HCT116 (cell line): ENCODE data around the gene RAMAC. TPM values are rescaled to one million over a fixed set of nuclear protein-coding genes. Genes with fewer than 3 reads are reported as not detected.

Source experiments
- ATAC-seq: fragments of 200-7000 bp; cut with Tn5 transposase; 2 replicates; pipeline ENCODE4 v1.9.1; 2020; ENCODE audit warnings: mild to moderate bottlenecking, moderate library complexity
- BruUV-seq: library from RNA; stranded (reverse); fragments of 400-500 nt; replicated peaks from 2 replicates; lab custom pipeline; 2021; lab: Mats Ljungman, UMichigan
- CTCF ChIA-PET: fragments of 300-600 bp; sonication (Branson Sonifier 250); formaldehyde crosslinking; loops from one replicate; lab custom pipeline; 2021; ENCODE audit warnings: antibody characterized with exemption; lab: Charles Lee
- POLR2A ChIA-PET: fragments of 300-600, 350-600 bp; sonication (Branson Sonifier 250); formaldehyde crosslinking; loops from one replicate; lab custom pipeline; 2021; ENCODE audit warnings: antibody characterized with exemption; lab: Charles Lee
- RAD21 ChIA-PET, 2 experiments: fragments of 300-600 bp; sonication (Branson Sonifier 250); formaldehyde crosslinking; loops; one replicate each; lab custom pipeline; 2023; ENCODE audit warnings: low total read pairs in 2 of 2; ENCODE audit not compliant: uncharacterized antibody in 2 of 2, unreplicated experiment in 2 of 2, low non-redundant PET in 1 of 2; lab: Charles Lee
- DNase-seq: peaks from one replicate; pipeline ENCODE4 v3.0.0-alpha.2; 2010; ENCODE audit warnings: low read depth, low spot score
- H2AFZ ChIP-seq: fragments of 200-600 bp; shearing (Covaris generic), sonication (generic); 2 replicates; pipeline ENCODE4 v1.6.1; 2017; ENCODE audit warnings: low read depth, mixed run types, mixed read lengths, antibody characterized with exemption, low read length; ENCODE audit not compliant: poor library complexity, severe bottlenecking
- H3K27ac ChIP-seq: 2 replicates; pipeline ENCODE4 v1.5.1; 2012; ENCODE audit warnings: low read depth, low read length
- H3K27me3 ChIP-seq: fragments of 200-600 bp; sonication (generic); 2 replicates; pipeline ENCODE4 v1.6.1; 2016; ENCODE audit warnings: mixed run types, low read length, mixed read lengths; ENCODE audit not compliant: insufficient read depth
- H3K36me3 ChIP-seq, 2 experiments: fragments of 200-500 bp in 1 of 2; fragments of 200-600 bp in 1 of 2; sonication (Bioruptor generic) in 1 of 2; sonication (generic) in 1 of 2; 2 replicates each; pipeline versions ENCODE4 v1.5.1 to v1.6.1; 2014 to 2016; ENCODE audit warnings: low read length in 2 of 2, inconsistent platforms in 1 of 2, mixed read lengths in 1 of 2, mixed run types in 1 of 2; ENCODE audit not compliant: insufficient read depth in 2 of 2, control insufficient read depth in 1 of 2
- H3K4me1 ChIP-seq, 2 experiments: fragments of 200-600 bp in 1 of 2; sonication (generic) in 1 of 2; 2 replicates each; pipeline versions ENCODE4 v1.5.1 to v1.6.1; 2012 to 2017; ENCODE audit warnings: low read length in 2 of 2, inconsistent platforms in 1 of 2, mild to moderate bottlenecking in 1 of 2, mixed read lengths in 1 of 2, mixed run types in 1 of 2, moderate library complexity in 1 of 2; ENCODE audit not compliant: insufficient read depth in 2 of 2, control insufficient read depth in 1 of 2
- H3K4me2 ChIP-seq: fragments of 200-600 bp; sonication (generic); 2 replicates; pipeline ENCODE4 v1.6.1; 2017; ENCODE audit warnings: mixed run types, low read length, mixed read lengths
- H3K4me3 ChIP-seq, 2 experiments: fragments of 200-600 bp in 1 of 2; sonication (generic) in 1 of 2; replicated peaks in 1 of 2; 2 replicates each; pipeline ENCODE4 v1.5.1; 2011 to 2016; ENCODE audit warnings: low read length in 2 of 2, control low read depth in 1 of 2, low read depth in 1 of 2, mild to moderate bottlenecking in 1 of 2, mixed read lengths in 1 of 2, mixed run types in 1 of 2
- H3K79me2 ChIP-seq: fragments of 200-600 bp; sonication (generic); 2 replicates; pipeline ENCODE4 v1.6.1; 2017; ENCODE audit warnings: mild to moderate bottlenecking, mixed run types, low read length, moderate library complexity, mixed read lengths; ENCODE audit not compliant: insufficient read depth
- H3K9ac ChIP-seq: fragments of 200-600 bp; sonication (generic); 2 replicates; pipeline ENCODE4 v1.6.1; 2016; ENCODE audit warnings: low read length, mixed read lengths
- H3K9me2 ChIP-seq: fragments of 200-600 bp; sonication (generic), shearing (Covaris generic); 2 replicates; pipeline ENCODE4 v1.6.1; 2017; ENCODE audit warnings: mixed run types, mild to moderate bottlenecking, moderate library complexity; ENCODE audit not compliant: insufficient read depth
- H3K9me3 ChIP-seq, 2 experiments: fragments of 200-500 bp in 1 of 2; fragments of 200-600 bp in 1 of 2; sonication (Bioruptor generic) in 1 of 2; sonication (generic) in 1 of 2; 2 replicates each; pipeline ENCODE4 v1.6.1; 2014 to 2017; ENCODE audit warnings: low read length in 2 of 2, mixed read lengths in 2 of 2, inconsistent platforms in 1 of 2, low read depth in 1 of 2, mild to moderate bottlenecking in 1 of 2, mixed run types in 1 of 2, moderate library complexity in 1 of 2; ENCODE audit not compliant: control insufficient read depth in 1 of 2, insufficient read depth in 1 of 2
- H4K20me1 ChIP-seq: fragments of 200-600 bp; sonication (generic), shearing (Covaris generic); 2 replicates; pipeline ENCODE4 v1.6.1; 2017; ENCODE audit warnings: mixed run types, mild to moderate bottlenecking, moderate library complexity; ENCODE audit not compliant: insufficient read depth
- CBX3 ChIP-seq: IDR thresholded peaks from 2 replicates; pipeline ENCODE4 v1.6.1; 2012; ENCODE audit warnings: low read depth
- CEBPB ChIP-seq: IDR thresholded peaks from 2 replicates; pipeline ENCODE4 v1.6.1; 2012; ENCODE audit warnings: low read depth
- EGR1 ChIP-seq: IDR thresholded peaks from 2 replicates; pipeline ENCODE4 v1.6.1; 2012; ENCODE audit warnings: low read depth
- ELF1 ChIP-seq: IDR thresholded peaks from 2 replicates; pipeline ENCODE4 v1.6.1; 2012; ENCODE audit warnings: low read depth, borderline replicate concordance
- EZH2 ChIP-seq: fragments of 200-600 bp; sonication (generic); IDR thresholded peaks from 2 replicates; pipeline ENCODE4 v1.6.1; 2017; ENCODE audit warnings: antibody characterized with exemption, mixed run types
- EZH2phosphoT487 ChIP-seq: fragments of 200-600 bp; IDR thresholded peaks from 2 replicates; pipeline ENCODE4 v1.6.1; 2018; ENCODE audit warnings: antibody characterized with exemption, borderline replicate concordance
- FOSL1 ChIP-seq: IDR thresholded peaks from 2 replicates; pipeline ENCODE4 v1.6.1; 2012; ENCODE audit warnings: low read depth
- JUND ChIP-seq: IDR thresholded peaks from 2 replicates; pipeline ENCODE4 v1.6.1; 2012
- MAX ChIP-seq: IDR thresholded peaks from 2 replicates; pipeline ENCODE4 v1.6.1; 2012
- POLR2A ChIP-seq: IDR thresholded peaks from 2 replicates; pipeline ENCODE4 v1.7.0; 2011; ENCODE audit warnings: borderline replicate concordance; ENCODE audit not compliant: insufficient read depth, insufficient read length; ENCODE audit errors: extremely low read depth
- RAD21 ChIP-seq: IDR thresholded peaks from 2 replicates; pipeline ENCODE4 v1.6.1; 2012; ENCODE audit warnings: low read depth, mild to moderate bottlenecking
- REST ChIP-seq: IDR thresholded peaks from 2 replicates; pipeline ENCODE4 v1.6.1; 2012; ENCODE audit warnings: low read depth
- SP1 ChIP-seq: IDR thresholded peaks from 2 replicates; pipeline ENCODE4 v1.6.1; 2012; ENCODE audit warnings: low read depth
- SRF ChIP-seq: IDR thresholded peaks from 2 replicates; pipeline ENCODE4 v1.6.1; 2012; ENCODE audit warnings: low read depth
- TCF7L2 ChIP-seq: IDR thresholded peaks from 2 replicates; pipeline ENCODE4 v1.7.0; 2011; ENCODE audit warnings: borderline replicate concordance, inconsistent platforms; ENCODE audit not compliant: insufficient read depth, insufficient read length; ENCODE audit errors: extremely low read depth
- YY1 ChIP-seq: IDR thresholded peaks from 2 replicates; pipeline ENCODE4 v1.6.1; 2011; ENCODE audit warnings: low read length, low read depth, moderate library complexity, mild to moderate bottlenecking; ENCODE audit not compliant: insufficient replicate concordance; ENCODE audit errors: extremely low read depth
- ZBTB33 ChIP-seq: IDR thresholded peaks from 2 replicates; pipeline ENCODE4 v1.6.1; 2011; ENCODE audit warnings: mild to moderate bottlenecking, low read length, moderate library complexity; ENCODE audit not compliant: insufficient replicate concordance; ENCODE audit errors: extremely low read depth
- ZFX ChIP-seq: fragments of 450-650 bp; IDR thresholded peaks from 2 replicates; pipeline ENCODE4 v1.6.1; 2017
- ZNF274 ChIP-seq: fragments of 200-500 bp; sonication (Bioruptor generic); IDR thresholded peaks from 2 replicates; pipeline ENCODE4 v1.6.1; 2014; ENCODE audit warnings: mild to moderate bottlenecking, low read depth, low read length, inconsistent platforms
- intact Hi-C: fragments of 100-400 bp; cut with micrococcal nuclease; formaldehyde crosslinking; loops from 2 replicates; pipeline ENCODE4 v1.10.0; 2022
- total RNA-seq: library from RNA; stranded (reverse); gene quantifications from one replicate; pipeline ENCODE4 v1.2.1, GENCODE V29; 2021; ENCODE audit not compliant: unreplicated experiment
- TF ChIP-seq, protein P1 (sequence below): IDR thresholded peaks from 2 replicates; pipeline ENCODE4 v1.6.1; 2012

Gene RAMAC
- total RNA-seq, 1 experiment from 2014 or later, result 16.5 TPM

GRCh38 chr15:83011271-83012075 lies 25.5 kb downstream of the RAMAC start, which contains the start of gene C15orf40:
Gene C15orf40 (minus strand): TSS chr15:83011639. CDS start chr15:83011607, 32 bp downstream.
- ATAC-seq (peak; percentile 90), DNase-seq (peak; percentile 76)
- Histone ChIP-seq H3K79me2 (peaks cover 35% of the 10 kb centered on the region), H3K4me3 (peak within 1 kb of the TSS; percentile 87 to 98), H4K20me1 (no peaks in the 10 kb centered on the region), H3K9ac (peak within 1 kb of the TSS; percentile 77), H3K36me3 (peaks cover 13 to 14% of the 10 kb centered on the region in 2 experiments; a peak in 3 of 4 replicates), H3K9me2 (no peaks in the 10 kb centered on the region), H3K27ac (peak within 1 kb of the TSS; percentile 63), H2AFZ (peak within 1 kb of the TSS; percentile 38), H3K9me3 (no peaks in the 10 kb centered on the region), H3K27me3 (no peaks in the 10 kb centered on the region), H3K4me1 (peaks cover 7 to 18% of the 10 kb centered on the region in 2 experiments; a peak in 3 of 4 replicates), H3K4me2 (peak within 1 kb of the TSS; percentile 75)
- intact Hi-C loops, result loop anchor here (5.0 kb wide), 2 partner anchors 259 to 371 kb away; no protein-coding TSS in a partner anchor
- POLR2A ChIA-PET, result interaction anchor here (0.6 to 1.7 kb wide), 5 partner anchors 9 to 471 kb away, joined by 3 to 6 read pairs (median 3); partner anchors contain the start of gene RPS17
- no TSS peak for BruUV-seq
- CTCF ChIA-PET, result interaction anchor here (0.6 to 2.2 kb wide), 21 partner anchors 9 to 554 kb away, joined by 3 to 9 read pairs (median 4); partner anchors contain the start of gene RAMAC
- RAD21 ChIA-PET, result interaction anchor here in 1 of 2 experiments (0.7 kb wide), 1 partner anchor 22 kb away, joined by 3 read pairs; no protein-coding TSS in a partner anchor
- TF ChIP-seq TCF7L2 (no peak), ZNF274 (no peak), ZFX (peak; percentile 79), CBX3 (no peak), POLR2A (peak; percentile 39), SRF (no peak; the same call in 1 of the 2 replicates), MAX (peak; percentile 94), EGR1 (no peak), YY1 (peak; percentile 78), FOSL1 (no peak), EZH2phosphoT487 (no peak), ZBTB33 (peak; percentile 38), RAD21 (no peak), REST (no peak), ELF1 (peak; percentile 41; the same call in 1 of the 2 replicates), CEBPB (no peak), JUND (no peak), SP1 (peak; percentile 23; the same call in 1 of the 2 replicates), EZH2 (no peak)
- TF ChIP-seq, protein P1, sequence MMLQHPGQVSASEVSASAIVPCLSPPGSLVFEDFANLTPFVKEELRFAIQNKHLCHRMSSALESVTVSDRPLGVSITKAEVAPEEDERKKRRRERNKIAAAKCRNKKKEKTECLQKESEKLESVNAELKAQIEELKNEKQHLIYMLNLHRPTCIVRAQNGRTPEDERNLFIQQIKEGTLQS, result no peak
